Fibroblast of lung (primary cell): ENCODE data around the gene ADM. TPM values are rescaled to one million over a fixed set of nuclear protein-coding genes. Genes with fewer than 3 reads are reported as not detected.

ENCODE experiments used
- DNase-seq, 2 donors: peaks; one replicate each; pipeline versions ENCODE4 v3.0.0 to v3.0.0-alpha.2; 2010; ENCODE audit warnings: low read depth in 2 of 2
- H2AFZ ChIP-seq: 2 replicates; pipeline ENCODE4 v1.5.1; 2012; ENCODE audit warnings: low read length, control low read depth, inconsistent platforms
- H3K27ac ChIP-seq: 2 replicates; pipeline ENCODE4 v1.5.1; 2011; ENCODE audit warnings: low read length, control low read depth; ENCODE audit not compliant: insufficient read depth
- H3K27me3 ChIP-seq: 2 replicates; pipeline ENCODE4 v1.5.1; 2011; ENCODE audit warnings: mild to moderate bottlenecking, low read length; ENCODE audit not compliant: control insufficient read depth, insufficient read depth
- H3K36me3 ChIP-seq: 2 replicates; pipeline ENCODE4 v1.5.1; 2011; ENCODE audit warnings: low read length; ENCODE audit not compliant: control insufficient read depth, insufficient read depth
- H3K4me1 ChIP-seq: 2 replicates; pipeline ENCODE4 v1.5.1; 2011; ENCODE audit warnings: low read length; ENCODE audit not compliant: control insufficient read depth, insufficient read depth; ENCODE audit errors: extremely low read depth
- H3K4me2 ChIP-seq: 2 replicates; pipeline ENCODE4 v1.5.1; 2011; ENCODE audit warnings: low read length, control low read depth; ENCODE audit not compliant: insufficient read depth; ENCODE audit errors: extremely low read depth
- H3K4me3 ChIP-seq, 4 experiments: fragments of 200-600 bp in 1 of 4; sonication (generic) in 1 of 4; replicated peaks in 1 of 4; 2 replicates each; pipeline ENCODE4 v1.5.1; 2011 to 2016; ENCODE audit warnings: low read length in 4 of 4, low read depth in 3 of 4, mild to moderate bottlenecking in 3 of 4, control low read depth in 2 of 4, inconsistent platforms in 1 of 4, mixed read lengths in 1 of 4; ENCODE audit not compliant: insufficient read depth in 1 of 4; ENCODE audit errors: control extremely low read depth in 1 of 4
- H3K79me2 ChIP-seq: 2 replicates; pipeline ENCODE4 v1.5.1; 2012; ENCODE audit warnings: mild to moderate bottlenecking, low read length, inconsistent platforms; ENCODE audit not compliant: control insufficient read depth, insufficient read depth
- H3K9ac ChIP-seq: 2 replicates; pipeline ENCODE4 v1.5.1; 2011; ENCODE audit warnings: mild to moderate bottlenecking, low read length, control low read depth; ENCODE audit not compliant: insufficient read depth
- H3K9me3 ChIP-seq: 2 replicates; pipeline ENCODE4 v1.5.1; 2012; ENCODE audit warnings: low read depth, low read length; ENCODE audit not compliant: control insufficient read depth, insufficient read depth
- H4K20me1 ChIP-seq: 2 replicates; pipeline ENCODE4 v1.5.1; 2011; ENCODE audit warnings: low read length; ENCODE audit not compliant: control insufficient read depth, insufficient read depth; ENCODE audit errors: extremely low read depth
- EZH2 ChIP-seq: IDR thresholded peaks from 2 replicates; pipeline ENCODE4 v1.5.1; 2012; ENCODE audit warnings: low read length, control low read depth, mild to moderate bottlenecking; ENCODE audit errors: missing control alignments
- polyA plus RNA-seq, 2 donors: library from polyadenylated mRNA; depleted of rRNA in 1 of 2; stranded (reverse) in 1 of 2; unstranded in 1 of 2; fragments of >200 nt; gene quantifications; 2 replicates each; pipeline ENCODE4 v1.2.1, GENCODE V29; 2011 to 2012; ENCODE audit warnings: missing spikeins in 1 of 2
- total RNA-seq: library from RNA; depleted of rRNA; stranded (reverse); fragments of >200 nt; gene quantifications from 2 replicates; pipeline ENCODE4 v1.2.1, GENCODE V29; 2014
- TF ChIP-seq, protein P1 (sequence below), 2 donors: IDR thresholded peaks in 1 of 2; conservative IDR thresholded peaks in 1 of 2; 1 replicate in 1 of 2; 2 replicates in 1 of 2; pipeline ENCODE4 v1.5.1; 2011 to 2012; ENCODE audit warnings: low read length in 2 of 2, control low read depth in 1 of 2, inconsistent platforms in 1 of 2, low read depth in 1 of 2, mild to moderate bottlenecking in 1 of 2

Gene ADM
- total and polyA plus RNA-seq, 2 donors (not counting 1 experiment from before 2014, with no cell fraction given): 989 to 1,010 TPM

DNA sequence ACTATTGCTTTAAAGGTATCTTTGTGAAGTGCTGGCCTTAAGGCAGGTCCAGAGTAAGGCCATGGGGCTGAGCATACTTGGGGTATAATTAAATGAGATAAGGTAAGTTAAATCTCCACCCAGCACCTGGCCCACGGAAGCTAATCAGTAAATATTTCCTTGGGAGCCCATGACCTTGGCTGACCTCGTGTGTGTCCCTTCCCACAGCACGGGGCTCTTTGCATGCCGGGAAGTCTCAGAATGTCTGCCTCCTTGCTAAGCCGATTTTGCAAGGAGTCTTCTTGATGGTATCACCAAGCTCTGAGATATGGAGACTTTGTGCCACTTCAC, 46.5 kb downstream of the ADM start:
- H2AFZ ChIP-seq: peak overlapping the region; percentile 24
- TF ChIP-seq, protein P1, sequence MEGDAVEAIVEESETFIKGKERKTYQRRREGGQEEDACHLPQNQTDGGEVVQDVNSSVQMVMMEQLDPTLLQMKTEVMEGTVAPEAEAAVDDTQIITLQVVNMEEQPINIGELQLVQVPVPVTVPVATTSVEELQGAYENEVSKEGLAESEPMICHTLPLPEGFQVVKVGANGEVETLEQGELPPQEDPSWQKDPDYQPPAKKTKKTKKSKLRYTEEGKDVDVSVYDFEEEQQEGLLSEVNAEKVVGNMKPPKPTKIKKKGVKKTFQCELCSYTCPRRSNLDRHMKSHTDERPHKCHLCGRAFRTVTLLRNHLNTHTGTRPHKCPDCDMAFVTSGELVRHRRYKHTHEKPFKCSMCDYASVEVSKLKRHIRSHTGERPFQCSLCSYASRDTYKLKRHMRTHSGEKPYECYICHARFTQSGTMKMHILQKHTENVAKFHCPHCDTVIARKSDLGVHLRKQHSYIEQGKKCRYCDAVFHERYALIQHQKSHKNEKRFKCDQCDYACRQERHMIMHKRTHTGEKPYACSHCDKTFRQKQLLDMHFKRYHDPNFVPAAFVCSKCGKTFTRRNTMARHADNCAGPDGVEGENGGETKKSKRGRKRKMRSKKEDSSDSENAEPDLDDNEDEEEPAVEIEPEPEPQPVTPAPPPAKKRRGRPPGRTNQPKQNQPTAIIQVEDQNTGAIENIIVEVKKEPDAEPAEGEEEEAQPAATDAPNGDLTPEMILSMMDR (conservative IDR thresholded peaks at IDR 0.05 in 1 of 2, IDR thresholded peaks at IDR 0.05 in 1 of 2; ENCODE audit: low read depth in 1 of 2, low read length in 2 of 2): no peak
- TF ChIP-seq EZH2: no peak
- H3K4me2 ChIP-seq: peak overlapping the region; percentile 32
- H3K9me3 ChIP-seq: no peaks in the 10 kb centered on the region
- H3K79me2 ChIP-seq: no peaks in the 10 kb centered on the region
- peak overlapping the region; percentile 79 for H3K27ac ChIP-seq
- H3K4me1 ChIP-seq: peaks cover 28% of the 10 kb centered on the region
- H3K27me3 ChIP-seq: no peaks in the 10 kb centered on the region
- H3K36me3 ChIP-seq: no peaks in the 10 kb centered on the region
- H4K20me1 ChIP-seq: no peaks in the 10 kb centered on the region
- no peak overlapping the region for H3K9ac ChIP-seq
- no peak overlapping the region for H3K4me3 ChIP-seq
- DNase-seq: no peak

- Histone ChIP-seq H2AFZ (peak overlapping the region; percentile 24), H3K4me2 (peak overlapping the region; percentile 32), H3K27me3 (no peaks in the 10 kb centered on the region), H3K27ac (peak overlapping the region; percentile 79), H3K79me2 (no peaks in the 10 kb centered on the region), H3K9me3 (no peaks in the 10 kb centered on the region), H3K4me1 (peaks cover 28% of the 10 kb centered on the region), H4K20me1 (no peaks in the 10 kb centered on the region), H3K4me3 (no peak overlapping the region), H3K36me3 (no peaks in the 10 kb centered on the region), H3K9ac (no peak overlapping the region)
- peak; percentile 81 to 97 for DNase-seq
- TF ChIP-seq EZH2: no peak
- TF ChIP-seq, protein P1 (conservative IDR thresholded peaks at IDR 0.05 in 1 of 2, IDR thresholded peaks at IDR 0.05 in 1 of 2; ENCODE audit: low read depth in 1 of 2, low read length in 2 of 2): no peak
Measured at GRCh38 chr11:10351765-10352641, 47.1 kb downstream of the ADM start.

- Histone ChIP-seq H3K4me1 (peaks cover 28% of the 10 kb centered on the region), H3K27ac (no peak overlapping the region), H2AFZ (no peak overlapping the region), H3K9me3 (no peaks in the 10 kb centered on the region), H3K4me3 (no peak overlapping the region), H3K27me3 (no peaks in the 10 kb centered on the region), H3K36me3 (no peaks in the 10 kb centered on the region), H3K4me2 (no peak overlapping the region), H4K20me1 (no peaks in the 10 kb centered on the region), H3K79me2 (no peaks in the 10 kb centered on the region), H3K9ac (no peak overlapping the region)
- TF ChIP-seq EZH2: no peak
- TF ChIP-seq, protein P1 (conservative IDR thresholded peaks at IDR 0.05 in 1 of 2, IDR thresholded peaks at IDR 0.05 in 1 of 2; ENCODE audit: low read depth in 1 of 2, low read length in 2 of 2): no peak
- DNase-seq: no peak
Measured at GRCh38 chr11:10352921-10353550, 48.2 kb downstream of the ADM start.
